Kidney epithelial cell (primary cell): Measurements from ENCODE around the gene PLEKHD1. TPM values are rescaled to one million over a fixed set of nuclear protein-coding genes. Genes with fewer than 3 reads are reported as not detected.
"Not testable (repeated sequence)": the region's sequence is repeated elsewhere in the genome, so short reads cannot be mapped to it uniquely, and the experiment has no call there.

ENCODE experiments used
- DNase-seq: peaks from one replicate; pipeline ENCODE4 v3.0.0-alpha.2; 2010; ENCODE audit warnings: low read depth
- H3K27me3 ChIP-seq: 2 replicates; pipeline ENCODE4 v1.6.0; 2011; ENCODE audit warnings: low read length; ENCODE audit not compliant: control insufficient read depth, insufficient read depth
- H3K36me3 ChIP-seq: 2 replicates; pipeline ENCODE4 v1.5.1; 2011; ENCODE audit warnings: low read length; ENCODE audit not compliant: control insufficient read depth, insufficient read depth
- H3K4me3 ChIP-seq: 2 replicates; pipeline ENCODE4 v1.5.1; 2011; ENCODE audit warnings: low read depth, mild to moderate bottlenecking, control low read depth, low read length
- total RNA-seq: library from RNA; depleted of rRNA; stranded (reverse); fragments of >200 nt; gene quantifications from 2 replicates; pipeline ENCODE4 v1.2.3, GENCODE V29; 2015
- TF ChIP-seq, protein P1 (sequence below): IDR thresholded peaks from 2 replicates; pipeline ENCODE4 v1.5.1; 2011; ENCODE audit warnings: mild to moderate bottlenecking, moderate library complexity, low read length, control low read depth, inconsistent platforms; ENCODE audit not compliant: insufficient read depth, poor library complexity, severe bottlenecking

The PLEKHD1 gene
- total RNA-seq, 1 donor from 2014 or later, result 0.84 TPM

DNA sequence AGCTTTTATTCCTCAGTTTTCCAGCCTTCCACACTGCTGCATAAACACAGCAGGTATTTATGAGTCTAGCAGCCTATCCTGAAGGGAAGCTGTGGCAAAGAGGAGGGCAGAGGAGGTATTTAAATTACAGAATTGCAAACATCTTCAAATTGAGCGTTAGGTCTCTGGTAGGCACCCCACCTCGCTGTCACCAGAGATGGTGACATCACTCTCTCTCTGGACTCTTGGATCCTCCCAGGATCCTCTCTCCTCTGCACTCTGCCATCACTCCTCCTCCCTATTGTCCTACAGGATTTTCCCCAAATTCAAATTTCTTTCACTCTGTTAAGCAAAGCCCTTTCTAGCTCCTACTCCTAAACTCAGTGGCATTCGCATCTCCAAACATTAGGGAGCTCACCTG, 6.7 kb downstream of the PLEKHD1 start:
- H3K27me3 ChIP-seq, result peaks cover 27% of the 10 kb centered on the region

DNA sequence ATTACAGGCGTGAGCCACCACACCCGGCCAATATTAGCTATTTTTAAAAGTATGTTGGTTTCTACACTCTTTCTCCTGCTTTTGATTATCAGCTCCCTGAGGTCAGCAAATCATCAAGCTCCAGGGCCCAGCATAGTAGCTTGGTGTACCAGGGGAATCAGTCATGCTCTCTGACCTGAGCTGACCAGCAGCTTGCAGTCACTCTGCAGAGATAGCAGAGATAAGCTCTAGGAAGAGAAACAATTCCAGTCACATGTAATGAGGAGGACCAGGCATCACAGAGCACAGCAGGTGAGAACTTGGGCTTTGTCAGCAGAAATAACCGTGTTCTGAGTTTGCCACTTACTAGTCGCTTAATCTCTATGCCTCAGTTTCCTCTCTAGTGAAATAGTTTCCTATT, 8.5 kb downstream of the PLEKHD1 start:
- H3K36me3 ChIP-seq, result no peaks in the 10 kb centered on the region
- no peak for DNase-seq
- H3K4me3 ChIP-seq, result no peak overlapping the region
- TF ChIP-seq, protein P1, sequence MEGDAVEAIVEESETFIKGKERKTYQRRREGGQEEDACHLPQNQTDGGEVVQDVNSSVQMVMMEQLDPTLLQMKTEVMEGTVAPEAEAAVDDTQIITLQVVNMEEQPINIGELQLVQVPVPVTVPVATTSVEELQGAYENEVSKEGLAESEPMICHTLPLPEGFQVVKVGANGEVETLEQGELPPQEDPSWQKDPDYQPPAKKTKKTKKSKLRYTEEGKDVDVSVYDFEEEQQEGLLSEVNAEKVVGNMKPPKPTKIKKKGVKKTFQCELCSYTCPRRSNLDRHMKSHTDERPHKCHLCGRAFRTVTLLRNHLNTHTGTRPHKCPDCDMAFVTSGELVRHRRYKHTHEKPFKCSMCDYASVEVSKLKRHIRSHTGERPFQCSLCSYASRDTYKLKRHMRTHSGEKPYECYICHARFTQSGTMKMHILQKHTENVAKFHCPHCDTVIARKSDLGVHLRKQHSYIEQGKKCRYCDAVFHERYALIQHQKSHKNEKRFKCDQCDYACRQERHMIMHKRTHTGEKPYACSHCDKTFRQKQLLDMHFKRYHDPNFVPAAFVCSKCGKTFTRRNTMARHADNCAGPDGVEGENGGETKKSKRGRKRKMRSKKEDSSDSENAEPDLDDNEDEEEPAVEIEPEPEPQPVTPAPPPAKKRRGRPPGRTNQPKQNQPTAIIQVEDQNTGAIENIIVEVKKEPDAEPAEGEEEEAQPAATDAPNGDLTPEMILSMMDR, result no peak
- peaks cover 11% of the 10 kb centered on the region for H3K27me3 ChIP-seq

More for the DNA sequence above, 6.7 kb downstream of the PLEKHD1 start:
- TF ChIP-seq, protein P1, result no peak
- no peaks in the 10 kb centered on the region for H3K36me3 ChIP-seq
- H3K4me3 ChIP-seq, result no peak overlapping the region
- DNase-seq, result no peak

DNA sequence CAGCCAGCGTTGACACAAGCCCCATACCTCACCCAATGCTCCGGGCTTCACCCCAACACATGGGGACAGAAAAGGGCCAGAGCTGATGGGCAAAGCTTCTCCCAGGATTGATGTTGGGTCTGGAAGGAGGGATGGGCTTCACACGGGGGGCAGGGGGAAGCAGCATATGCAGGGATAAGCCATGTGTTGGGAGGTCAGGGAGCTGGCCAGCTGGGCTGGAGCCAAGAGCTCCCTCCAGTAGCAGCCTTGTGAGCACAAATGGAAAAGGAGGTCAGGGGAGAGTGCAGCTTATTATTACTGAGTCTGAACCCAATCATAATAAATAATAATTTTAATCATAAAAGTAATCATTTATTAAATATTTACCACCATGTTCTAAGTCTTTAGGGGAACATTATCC, 9.3 kb downstream of the PLEKHD1 start:
- TF ChIP-seq, protein P1, result no peak
- no peak for DNase-seq
- H3K27me3 ChIP-seq, result peaks cover 10% of the 10 kb centered on the region
- H3K36me3 ChIP-seq, result no peaks in the 10 kb centered on the region
- H3K4me3 ChIP-seq, result no peak overlapping the region

DNA sequence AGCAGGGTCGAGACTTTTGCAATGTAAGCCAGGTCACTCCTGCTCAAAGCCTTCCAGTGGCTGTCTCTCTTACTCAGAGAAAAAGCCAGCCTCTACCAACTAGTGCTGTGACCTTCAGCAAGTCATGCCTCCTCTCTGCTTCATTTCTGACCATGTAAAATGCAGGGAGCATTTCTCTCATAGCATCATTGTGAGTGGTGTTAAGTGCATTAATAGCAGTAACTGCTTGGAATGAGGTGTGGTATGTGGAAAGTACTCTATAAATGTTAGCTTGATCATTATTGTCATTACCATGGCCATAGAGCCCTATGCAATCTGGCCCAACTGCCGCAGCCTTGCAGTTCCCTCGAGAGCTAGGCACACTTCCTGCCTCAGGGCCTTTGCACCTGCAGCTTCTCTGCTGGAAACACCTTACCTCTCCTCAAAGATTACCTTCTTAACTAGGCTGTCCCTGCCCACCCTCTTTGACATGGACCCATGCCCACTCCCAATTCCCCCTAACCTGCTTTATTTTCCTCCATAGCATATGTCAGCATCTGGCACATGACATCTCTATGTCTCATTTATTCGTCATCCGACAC, 10.9 kb downstream of the PLEKHD1 start:
- no peak for DNase-seq
- Histone ChIP-seq H3K4me3 (no peak overlapping the region), H3K36me3 (no peaks in the 10 kb centered on the region), H3K27me3 (peaks cover 12% of the 10 kb centered on the region)
- TF ChIP-seq, protein P1, result no peak

DNA sequence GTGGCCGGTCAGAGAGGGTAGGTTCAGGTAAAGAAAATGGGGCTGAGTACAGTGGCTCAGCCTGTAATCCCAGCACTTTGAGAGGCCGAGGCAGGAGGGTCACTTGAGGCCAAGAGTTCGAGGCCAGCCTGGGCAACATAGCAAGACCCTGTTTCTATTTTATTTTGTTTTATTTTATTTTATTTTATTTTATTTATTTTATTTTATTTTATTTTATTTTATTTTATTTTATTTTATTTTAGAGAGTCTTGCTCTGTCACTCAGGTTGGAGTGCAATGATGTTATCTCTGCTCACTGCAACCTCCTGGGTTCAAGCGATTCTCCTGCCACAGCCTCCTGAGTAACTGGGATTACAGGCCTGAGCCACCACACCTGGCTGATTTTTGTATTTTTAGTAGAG, 13.3 kb downstream of the PLEKHD1 start:
- H3K36me3 ChIP-seq, DNase-seq, H3K4me3 ChIP-seq: not testable (repeated sequence)
- H3K27me3 ChIP-seq, result peaks cover 25% of the 10 kb centered on the region

DNA sequence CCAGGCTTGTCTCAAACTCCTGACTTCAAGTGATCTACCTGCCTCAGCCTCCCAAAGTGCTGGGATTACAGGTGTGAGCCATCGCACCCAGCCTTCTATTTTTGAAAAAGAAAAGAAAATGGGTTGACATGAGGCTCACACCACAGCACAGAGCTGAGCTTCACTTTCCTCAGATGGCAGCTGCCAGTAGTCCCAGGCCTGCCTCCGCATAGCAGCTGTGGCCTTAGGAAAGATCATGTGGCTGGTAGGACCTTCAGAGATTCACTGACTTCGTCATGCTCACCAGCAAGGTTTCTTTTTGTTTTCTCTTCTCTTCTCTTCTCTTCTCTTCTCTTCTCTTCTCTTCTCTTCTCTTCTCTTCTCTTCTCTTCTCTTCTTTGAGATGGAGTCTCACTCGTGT, 13.8 kb downstream of the PLEKHD1 start:
- H3K4me3 ChIP-seq, H3K36me3 ChIP-seq, DNase-seq: not testable (repeated sequence)
- peaks cover 27% of the 10 kb centered on the region for H3K27me3 ChIP-seq

DNA sequence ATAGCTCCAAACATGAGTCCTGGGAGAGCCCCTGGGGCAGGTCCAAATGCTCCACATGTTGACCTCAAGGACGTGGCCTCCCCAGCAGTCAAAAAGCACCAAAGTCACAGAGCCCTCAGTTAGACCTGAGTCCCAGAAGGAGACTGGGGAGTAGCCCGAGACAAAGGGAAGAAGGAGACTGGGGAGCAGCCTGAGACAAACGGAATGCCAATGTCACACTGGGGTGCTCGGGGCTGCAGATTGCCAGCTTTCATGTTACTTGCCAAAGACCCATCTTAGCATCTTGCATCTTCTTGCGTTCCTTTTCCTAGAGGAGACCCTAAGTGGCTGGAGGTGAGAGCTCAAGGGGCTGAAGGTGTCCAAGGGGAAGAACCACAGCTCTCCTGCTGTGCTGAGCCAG, 14.9 kb downstream of the PLEKHD1 start:
- TF ChIP-seq, protein P1, result no peak
- DNase-seq, result no peak
- H3K4me3 ChIP-seq, result no peak overlapping the region
- H3K36me3 ChIP-seq, result no peaks in the 10 kb centered on the region
- H3K27me3 ChIP-seq, result peaks cover 27% of the 10 kb centered on the region
